Dermis blood vessel endothelial cell (primary cell): Measurements from ENCODE around the gene SLC49A4. TPM values are rescaled to one million over a fixed set of nuclear protein-coding genes. Genes with fewer than 3 reads are reported as not detected.
A peak's percentile ranks its signal among the peaks of the same experiment; 100 is the strongest.
"Not testable (repeated sequence)": the region's sequence is repeated elsewhere in the genome, so short reads cannot be mapped to it uniquely, and the experiment has no call there.

Experiments used
- DNase-seq: peaks from one replicate; pipeline ENCODE4 v3.0.0; 2010
- total RNA-seq: library from RNA; depleted of rRNA; stranded (reverse); fragments of >200 nt; gene quantifications from 2 replicates; pipeline ENCODE4 v1.2.3, GENCODE V29; 2014

The SLC49A4 gene
- total RNA-seq = 15.3 and 18.7 TPM in 2 replicates

- DNase-seq = peak; percentile 89
These were observed at the start of gene SLC49A4 for GRCh38 chr3:122794779-122795673. TSS of gene SLC49A4 (plus strand) at chr3:122795069. CDS start at chr3:122795193, 124 bp downstream.

- DNase-seq = peak; percentile 3
These were observed 49.4 kb upstream of the SLC49A4 start for GRCh38 chr3:122745369-122746021.

- DNase-seq = not testable (repeated sequence)
These were observed 47.6 kb upstream of the SLC49A4 start for GRCh38 chr3:122747295-122747694.

- DNase-seq = no peak
These were observed 46.5 kb upstream of the SLC49A4 start for GRCh38 chr3:122748347-122748746.

- DNase-seq = peak; percentile 59
These were observed 39.9 kb upstream of the SLC49A4 start for GRCh38 chr3:122754929-122755328.

- no peak for DNase-seq
These were observed 39.4 kb upstream of the SLC49A4 start for GRCh38 chr3:122755491-122755890.

GRCh38 chr3:122758877-122759560 is 35.9 kb upstream of the SLC49A4 start:
- DNase-seq = peak; percentile 27

- DNase-seq = no peak
These were observed 34.2 kb upstream of the SLC49A4 start for GRCh38 chr3:122760453-122761271.

GRCh38 chr3:122766430-122766829 is 28.4 kb upstream of the SLC49A4 start:
- DNase-seq = no peak

- DNase-seq = no peak
These were observed 27.1 kb upstream of the SLC49A4 start for GRCh38 chr3:122767540-122768372.

- no peak for DNase-seq
These were observed 24.2 kb upstream of the SLC49A4 start for GRCh38 chr3:122770521-122771202.

GRCh38 chr3:122772827-122773226 is 22.0 kb upstream of the SLC49A4 start:
- DNase-seq = no peak

GRCh38 chr3:122773944-122774509 is 20.8 kb upstream of the SLC49A4 start:
- DNase-seq = no peak

- DNase-seq = no peak
These were observed 20.3 kb upstream of the SLC49A4 start for GRCh38 chr3:122774564-122774963.

- no peak for DNase-seq
These were observed 18.0 kb upstream of the SLC49A4 start for GRCh38 chr3:122776675-122777468.

- no peak for DNase-seq
These were observed 17.3 kb upstream of the SLC49A4 start for GRCh38 chr3:122777563-122777962.

- no peak for DNase-seq
These were observed 12.1 kb upstream of the SLC49A4 start for GRCh38 chr3:122782804-122783203.

- no peak for DNase-seq
These were observed 10.4 kb upstream of the SLC49A4 start for GRCh38 chr3:122784436-122784835.

GRCh38 chr3:122785231-122785630 is 9.6 kb upstream of the SLC49A4 start:
- no peak for DNase-seq

GRCh38 chr3:122786066-122786465 is 8.8 kb upstream of the SLC49A4 start:
- DNase-seq = no peak
